Smooth muscle cell (in vitro differentiated cells): ENCODE results near the gene EXOC2. TPM values are rescaled to one million over a fixed set of nuclear protein-coding genes. Genes with fewer than 3 reads are reported as not detected.

ENCODE experiments used
- DNase-seq: peaks from one replicate; lab custom pipeline; 2025; ENCODE audit not compliant: unreplicated experiment; lab: John Stamatoyannopoulos, UW
- H2AFZ ChIP-seq: fragments of 200-600 bp; sonication (generic); 2 replicates; pipeline ENCODE4 v1.6.0; 2016; ENCODE audit warnings: antibody characterized with exemption, low read depth, mild to moderate bottlenecking
- H3F3A ChIP-seq: fragments of 200-600 bp; sonication (generic); 2 replicates; pipeline ENCODE4 v1.6.0; 2017; ENCODE audit warnings: antibody characterized with exemption, low read depth
- H3K27ac ChIP-seq: fragments of 200-600 bp; sonication (generic); 2 replicates; pipeline ENCODE4 v1.5.1; 2016; ENCODE audit warnings: low read depth, mild to moderate bottlenecking
- H3K27me3 ChIP-seq: fragments of 200-600 bp; sonication (generic); 2 replicates; pipeline ENCODE4 v1.6.1; 2016; ENCODE audit warnings: low read depth, mild to moderate bottlenecking
- H3K36me3 ChIP-seq: fragments of 200-600 bp; sonication (generic); 2 replicates; pipeline ENCODE4 v1.5.1; 2016; ENCODE audit warnings: low read depth
- H3K4me1 ChIP-seq: fragments of 200-600 bp; sonication (generic); 2 replicates; pipeline ENCODE4 v1.5.1; 2016; ENCODE audit warnings: low read depth
- H3K4me2 ChIP-seq: fragments of 200-600 bp; sonication (generic); 2 replicates; pipeline ENCODE4 v1.6.0; 2016; ENCODE audit warnings: mild to moderate bottlenecking
- H3K4me3 ChIP-seq: fragments of 200-600 bp; sonication (generic); 2 replicates; pipeline ENCODE4 v1.5.1; 2016; ENCODE audit warnings: mild to moderate bottlenecking
- H3K79me2 ChIP-seq: fragments of 200-600 bp; sonication (generic); 2 replicates; pipeline ENCODE4 v1.6.0; 2016; ENCODE audit warnings: low read depth, mild to moderate bottlenecking
- H3K9ac ChIP-seq: fragments of 200-600 bp; sonication (generic); 2 replicates; pipeline ENCODE4 v1.6.0; 2016; ENCODE audit warnings: low read depth
- H3K9me3 ChIP-seq: fragments of 200-600 bp; sonication (generic); replicated peaks from 2 replicates; pipeline ENCODE4 v1.5.1; 2016; ENCODE audit warnings: low read depth
- H4K20me1 ChIP-seq: fragments of 200-600 bp; sonication (generic); 2 replicates; pipeline ENCODE4 v1.6.0; 2016; ENCODE audit warnings: low read depth
- CTCF ChIP-seq: fragments of 200-600 bp; sonication (generic); IDR thresholded peaks from 2 replicates; pipeline ENCODE4 v1.5.1; 2017; ENCODE audit warnings: borderline replicate concordance, mild to moderate bottlenecking, antibody characterized with exemption; ENCODE audit not compliant: insufficient read depth, poor library complexity, severe bottlenecking
- WGBS: methylation state at CpG from one replicate; pipeline ENCODE4 v1.1.7; 2016; ENCODE audit warnings: low lambda C conversion rate; 5-methylcytosine and 5-hydroxymethylcytosine counted together
- polyA plus RNA-seq: library from polyadenylated mRNA; unstranded; fragments of >200 nt; fragmentation: Nextera tagmentation; extraction: Ambion mirVana; gene quantifications from 2 replicates; pipeline ENCODE4 v1.2.1, GENCODE V29; 2016
- total RNA-seq: library from RNA; depleted of rRNA; stranded (reverse); fragments of >200 nt; gene quantifications from 2 replicates; pipeline ENCODE4 v1.2.3, GENCODE V29; 2014

Gene EXOC2
- total and polyA plus RNA-seq, 2 experiments from 2014 or later = 21.9 to 33.9 TPM

GRCh38 chr6:733431-734219, 40.7 kb upstream of the EXOC2 start:
- no peak overlapping the region for H3K4me2 ChIP-seq
- no peaks in the 10 kb centered on the region for H3K9me3 ChIP-seq
- H3K79me2 ChIP-seq = no peaks in the 10 kb centered on the region
- H3K4me3 ChIP-seq = no peak overlapping the region
- no peaks in the 10 kb centered on the region for H4K20me1 ChIP-seq
- H3K27ac ChIP-seq = no peak overlapping the region
- no peaks in the 10 kb centered on the region for H3K36me3 ChIP-seq
- H3K27me3 ChIP-seq = peaks cover 27% of the 10 kb centered on the region
- no peaks in the 10 kb centered on the region for H3F3A ChIP-seq
- H3K9ac ChIP-seq = no peak overlapping the region
- WGBS = 92% methylated on average over 14 of the region's 14 CpGs
- no peak overlapping the region for H2AFZ ChIP-seq
- DNase-seq = no peak
- no peak for TF ChIP-seq CTCF
- H3K4me1 ChIP-seq = no peaks in the 10 kb centered on the region

GRCh38 chr6:731924-732323, 39.0 kb upstream of the EXOC2 start:
- no peak overlapping the region for H2AFZ ChIP-seq
- H3F3A ChIP-seq = no peaks in the 10 kb centered on the region
- H3K36me3 ChIP-seq = no peaks in the 10 kb centered on the region
- no peaks in the 10 kb centered on the region for H4K20me1 ChIP-seq
- H3K9ac ChIP-seq = no peak overlapping the region
- no peak overlapping the region for H3K27ac ChIP-seq
- TF ChIP-seq CTCF = no peak
- DNase-seq = no peak
- no peak overlapping the region for H3K4me3 ChIP-seq
- H3K9me3 ChIP-seq = no peaks in the 10 kb centered on the region
- H3K4me1 ChIP-seq = no peaks in the 10 kb centered on the region
- no peak overlapping the region for H3K4me2 ChIP-seq
- H3K79me2 ChIP-seq = no peaks in the 10 kb centered on the region
- 81% methylated on average over 7 of the region's 7 CpGs for WGBS
- H3K27me3 ChIP-seq = peaks cover 36% of the 10 kb centered on the region

GRCh38 chr6:729606-730320, 36.8 kb upstream of the EXOC2 start:
- Histone ChIP-seq H3K4me3 (no peak overlapping the region), H2AFZ (no peak overlapping the region), H3K79me2 (no peaks in the 10 kb centered on the region), H3K27me3 (peaks cover 41% of the 10 kb centered on the region), H3K4me1 (no peaks in the 10 kb centered on the region), H3K9ac (no peak overlapping the region), H3K27ac (no peak overlapping the region), H3F3A (no peaks in the 10 kb centered on the region), H3K36me3 (no peaks in the 10 kb centered on the region), H3K4me2 (no peak overlapping the region), H3K9me3 (no peaks in the 10 kb centered on the region), H4K20me1 (no peaks in the 10 kb centered on the region)
- no peak for TF ChIP-seq CTCF
- 91% methylated on average over 10 of the region's 10 CpGs for WGBS
- no peak for DNase-seq
